WTC11 (cell line): ENCODE measurements around the gene ELMO3. TPM values are rescaled to one million over a fixed set of nuclear protein-coding genes. Genes with fewer than 3 reads are reported as not detected.

ENCODE experiments used
- ATAC-seq: fragments of 200-7000 bp; cut with Tn5 transposase; 2 replicates; pipeline ENCODE4 v1.10.0; 2021; ENCODE audit warnings: mild to moderate bottlenecking, moderate library complexity
- CTCF ChIA-PET: fragments of 300-600 bp; sonication (Branson Sonifier 250); formaldehyde crosslinking; loops from one replicate; lab custom pipeline; 2021; ENCODE audit warnings: antibody characterized with exemption; lab: Charles Lee
- POLR2A ChIA-PET: fragments of 350-600 bp; sonication (Branson Sonifier 250); formaldehyde crosslinking; loops from one replicate; lab custom pipeline; 2021; ENCODE audit warnings: antibody characterized with exemption; lab: Charles Lee
- DNase-seq: peaks from one replicate; pipeline ENCODE4 v3.0.0; 2021; ENCODE audit warnings: low spot score
- H3K27ac Mint-ChIP-seq: 2 replicates; pipeline ENCODE4 v1.8.0; 2021; ENCODE audit warnings: mixed read lengths
- H3K27me3 Mint-ChIP-seq: 2 replicates; pipeline ENCODE4 v1.8.0; 2021; ENCODE audit warnings: low read depth, mild to moderate bottlenecking, moderate library complexity, mixed read lengths
- H3K36me3 Mint-ChIP-seq: 2 replicates; pipeline ENCODE4 v1.8.0; 2021; ENCODE audit warnings: mixed read lengths
- H3K4me1 Mint-ChIP-seq: 2 replicates; pipeline ENCODE4 v1.8.0; 2022; ENCODE audit warnings: mixed read lengths
- H3K4me3 Mint-ChIP-seq: 2 replicates; pipeline ENCODE4 v1.8.0; 2021; ENCODE audit warnings: mild to moderate bottlenecking, moderate library complexity, mixed read lengths
- H3K9me3 Mint-ChIP-seq: 2 replicates; pipeline ENCODE4 v1.8.0; 2021; ENCODE audit warnings: mixed read lengths
- EMX1 ChIP-seq: fragments of 250-450 bp; sonication (Bioruptor Pico); IDR thresholded peaks from 2 replicates; pipeline ENCODE4 v1.8.0; 2021; ENCODE audit warnings: mild to moderate bottlenecking
- RORB ChIP-seq: fragments of 250-450 bp; sonication (Bioruptor Pico); IDR thresholded peaks from 2 replicates; pipeline ENCODE4 v1.9.0; 2021; ENCODE audit warnings: mild to moderate bottlenecking
- ZNF121 ChIP-seq: sonication (generic); formaldehyde crosslinking; IDR thresholded peaks from 2 replicates; pipeline ENCODE4 v1.8.0; 2023; ENCODE audit warnings: missing genetic modification reagents
- ZNF423 ChIP-seq: fragments of 250-450 bp; sonication (Bioruptor Pico); IDR thresholded peaks from 2 replicates; pipeline ENCODE4 v2.1.2; 2022; ENCODE audit warnings: mild to moderate bottlenecking, moderate library complexity
- ZNF671 ChIP-seq: fragments of 250-450 bp; sonication (Bioruptor Pico); IDR thresholded peaks from 2 replicates; pipeline ENCODE4 v1.8.0; 2021; ENCODE audit warnings: mild to moderate bottlenecking
- total RNA-seq: library from RNA; stranded (reverse); gene quantifications from 3 replicates; pipeline ENCODE4 v1.2.3, GENCODE V29; 2021
- TF ChIP-seq, protein P1 (sequence below): sonication (generic); formaldehyde crosslinking; IDR thresholded peaks from 2 replicates; pipeline ENCODE4 v1.8.1; 2022; ENCODE audit warnings: low read depth, missing genetic modification reagents, borderline replicate concordance
- TF ChIP-seq, protein P2 (sequence below): sonication (generic); formaldehyde crosslinking; conservative IDR thresholded peaks from 2 replicates; pipeline ENCODE4 v1.8.1; 2022; ENCODE audit warnings: mild to moderate bottlenecking, missing genetic modification reagents
- TF ChIP-seq, protein P3 (sequence below): sonication (generic); formaldehyde crosslinking; IDR thresholded peaks from 2 replicates; pipeline ENCODE4 v1.8.1; 2023; ENCODE audit warnings: mild to moderate bottlenecking, missing genetic modification reagents
- TF ChIP-seq, protein P4 (sequence below): sonication (generic); formaldehyde crosslinking; IDR thresholded peaks from 2 replicates; pipeline ENCODE4 v1.8.0; 2023; ENCODE audit warnings: mild to moderate bottlenecking, missing genetic modification reagents
- TF ChIP-seq, protein P5 (sequence below): fragments of 250-450 bp; sonication (Bioruptor Pico); IDR thresholded peaks from 2 replicates; pipeline ENCODE4 v2.1.2; 2022; ENCODE audit warnings: mild to moderate bottlenecking, moderate library complexity
- TF ChIP-seq, protein P6 (sequence below): sonication (generic); formaldehyde crosslinking; IDR thresholded peaks from 2 replicates; pipeline ENCODE4 v1.8.1; 2022; ENCODE audit warnings: low read depth, mild to moderate bottlenecking, moderate library complexity, missing genetic modification reagents, borderline replicate concordance
- TF ChIP-seq, protein P7 (sequence below): fragments of 250-450 bp; sonication (Bioruptor Pico); IDR thresholded peaks from 2 replicates; pipeline ENCODE4 v1.9.0; 2021; ENCODE audit warnings: mild to moderate bottlenecking, borderline replicate concordance

The ELMO3 gene
- total RNA-seq, 1 experiment from 2014 or later: 13.6 TPM

DNA sequence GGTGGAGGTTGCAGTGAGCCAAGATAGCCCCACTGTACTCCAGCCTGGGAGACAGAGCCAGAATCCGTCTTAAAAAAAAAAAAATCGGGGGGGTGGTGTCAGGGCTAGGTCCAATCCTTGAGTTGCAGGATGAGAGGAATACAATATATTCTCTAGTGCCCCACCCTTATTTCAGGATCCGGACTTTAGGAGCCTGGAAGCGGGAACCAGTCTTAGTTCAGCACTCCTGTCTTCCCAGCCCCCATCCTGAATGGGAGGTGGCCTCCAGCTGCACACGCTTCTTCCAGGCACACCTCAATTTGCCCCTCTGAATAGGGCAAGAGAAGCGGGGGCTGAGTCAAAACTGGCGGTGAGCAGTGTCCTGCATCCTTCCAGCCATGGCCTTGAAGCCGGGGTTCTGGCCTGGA is 46.7 kb downstream of the ELMO3 start:
- POLR2A ChIA-PET: interaction anchor here (0.7 to 3.2 kb wide), 6 partner anchors 8 to 181 kb away, joined by 3 to 26 read pairs (median 10); partner anchors contain the start of gene TMEM208
- peaks cover 43% of the 10 kb centered on the region for H3K4me1 Mint-ChIP-seq
- H3K4me3 Mint-ChIP-seq: peak overlapping the region; percentile 89
- CTCF ChIA-PET: interaction anchor here (1.1 to 4.8 kb wide), 21 partner anchors 9 to 283 kb away, joined by 3 to 57 read pairs (median 11); partner anchors contain the start of genes ELMO3, KCTD19, LRRC36 and RIPOR1
- DNase-seq: no peak
- no peaks in the 10 kb centered on the region for H3K36me3 Mint-ChIP-seq
- TF ChIP-seq, protein P1, sequence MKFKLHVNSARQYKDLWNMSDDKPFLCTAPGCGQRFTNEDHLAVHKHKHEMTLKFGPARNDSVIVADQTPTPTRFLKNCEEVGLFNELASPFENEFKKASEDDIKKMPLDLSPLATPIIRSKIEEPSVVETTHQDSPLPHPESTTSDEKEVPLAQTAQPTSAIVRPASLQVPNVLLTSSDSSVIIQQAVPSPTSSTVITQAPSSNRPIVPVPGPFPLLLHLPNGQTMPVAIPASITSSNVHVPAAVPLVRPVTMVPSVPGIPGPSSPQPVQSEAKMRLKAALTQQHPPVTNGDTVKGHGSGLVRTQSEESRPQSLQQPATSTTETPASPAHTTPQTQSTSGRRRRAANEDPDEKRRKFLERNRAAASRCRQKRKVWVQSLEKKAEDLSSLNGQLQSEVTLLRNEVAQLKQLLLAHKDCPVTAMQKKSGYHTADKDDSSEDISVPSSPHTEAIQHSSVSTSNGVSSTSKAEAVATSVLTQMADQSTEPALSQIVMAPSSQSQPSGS (CRISPR knock-in tag): no peak
- TF ChIP-seq, protein P2, sequence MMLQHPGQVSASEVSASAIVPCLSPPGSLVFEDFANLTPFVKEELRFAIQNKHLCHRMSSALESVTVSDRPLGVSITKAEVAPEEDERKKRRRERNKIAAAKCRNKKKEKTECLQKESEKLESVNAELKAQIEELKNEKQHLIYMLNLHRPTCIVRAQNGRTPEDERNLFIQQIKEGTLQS (CRISPR knock-in tag): no peak
- H3K27me3 Mint-ChIP-seq: peaks cover 30% of the 10 kb centered on the region
- ATAC-seq: no peak
- no peaks in the 10 kb centered on the region for H3K9me3 Mint-ChIP-seq
- no peak overlapping the region for H3K27ac Mint-ChIP-seq

DNA sequence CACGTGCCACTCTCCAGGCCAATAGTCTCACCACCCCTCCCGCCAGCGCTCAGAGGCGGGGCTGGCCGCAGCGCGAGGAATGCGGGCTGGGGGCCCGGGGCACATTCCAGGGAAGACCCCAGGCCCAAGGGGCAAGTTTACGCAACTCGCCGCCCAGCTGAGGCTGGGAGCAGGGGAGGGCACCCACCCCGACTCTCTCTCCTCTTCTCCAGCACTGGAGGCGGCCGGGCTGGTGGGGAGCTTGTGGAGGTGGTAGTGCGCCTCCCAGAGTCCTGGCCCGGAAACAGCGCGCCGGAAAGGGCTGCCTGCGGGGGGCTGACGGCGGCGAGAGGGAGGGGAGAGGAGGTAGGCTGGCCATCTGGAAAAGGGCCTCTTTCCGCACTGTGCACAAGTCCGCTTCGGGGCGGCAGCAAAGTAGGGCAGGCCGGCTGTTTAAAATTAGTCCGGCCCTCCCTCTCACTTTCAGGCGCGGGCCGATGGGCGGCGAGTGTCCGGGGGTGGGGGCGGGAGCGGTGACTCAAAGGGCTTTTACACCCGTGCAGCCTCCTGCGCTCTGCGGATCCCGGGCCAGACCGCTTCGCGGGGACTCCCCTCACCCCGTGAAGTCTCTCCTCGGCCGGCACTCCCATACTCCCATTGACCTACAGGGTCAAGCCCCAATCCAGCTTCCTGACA is 47.3 kb downstream of the ELMO3 start:
- ChIA-PET CTCF (interaction anchor here (0.5 to 5.0 kb wide), 47 partner anchors 8 to 301 kb away, joined by 3 to 57 read pairs (median 5); partner anchors contain the start of genes ATP6V0D1, B3GNT9, CES3 and ELMO3), POLR2A (interaction anchor here (0.6 to 3.2 kb wide), 8 partner anchors 9 to 197 kb away, joined by 3 to 26 read pairs (median 6); partner anchors contain the start of gene TMEM208)
- Mint-ChIP-seq H3K9me3 (no peaks in the 10 kb centered on the region), H3K27ac (peak overlapping the region; percentile 85), H3K4me3 (peak overlapping the region; percentile 89), H3K27me3 (peaks cover 34% of the 10 kb centered on the region), H3K36me3 (no peaks in the 10 kb centered on the region), H3K4me1 (peaks cover 41% of the 10 kb centered on the region)
- DNase-seq (peak; percentile 87), ATAC-seq (peak; percentile 50)
- TF ChIP-seq, protein P3, sequence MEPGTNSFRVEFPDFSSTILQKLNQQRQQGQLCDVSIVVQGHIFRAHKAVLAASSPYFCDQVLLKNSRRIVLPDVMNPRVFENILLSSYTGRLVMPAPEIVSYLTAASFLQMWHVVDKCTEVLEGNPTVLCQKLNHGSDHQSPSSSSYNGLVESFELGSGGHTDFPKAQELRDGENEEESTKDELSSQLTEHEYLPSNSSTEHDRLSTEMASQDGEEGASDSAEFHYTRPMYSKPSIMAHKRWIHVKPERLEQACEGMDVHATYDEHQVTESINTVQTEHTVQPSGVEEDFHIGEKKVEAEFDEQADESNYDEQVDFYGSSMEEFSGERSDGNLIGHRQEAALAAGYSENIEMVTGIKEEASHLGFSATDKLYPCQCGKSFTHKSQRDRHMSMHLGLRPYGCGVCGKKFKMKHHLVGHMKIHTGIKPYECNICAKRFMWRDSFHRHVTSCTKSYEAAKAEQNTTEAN (CRISPR knock-in tag): no peak
- TF ChIP-seq, protein P4, sequence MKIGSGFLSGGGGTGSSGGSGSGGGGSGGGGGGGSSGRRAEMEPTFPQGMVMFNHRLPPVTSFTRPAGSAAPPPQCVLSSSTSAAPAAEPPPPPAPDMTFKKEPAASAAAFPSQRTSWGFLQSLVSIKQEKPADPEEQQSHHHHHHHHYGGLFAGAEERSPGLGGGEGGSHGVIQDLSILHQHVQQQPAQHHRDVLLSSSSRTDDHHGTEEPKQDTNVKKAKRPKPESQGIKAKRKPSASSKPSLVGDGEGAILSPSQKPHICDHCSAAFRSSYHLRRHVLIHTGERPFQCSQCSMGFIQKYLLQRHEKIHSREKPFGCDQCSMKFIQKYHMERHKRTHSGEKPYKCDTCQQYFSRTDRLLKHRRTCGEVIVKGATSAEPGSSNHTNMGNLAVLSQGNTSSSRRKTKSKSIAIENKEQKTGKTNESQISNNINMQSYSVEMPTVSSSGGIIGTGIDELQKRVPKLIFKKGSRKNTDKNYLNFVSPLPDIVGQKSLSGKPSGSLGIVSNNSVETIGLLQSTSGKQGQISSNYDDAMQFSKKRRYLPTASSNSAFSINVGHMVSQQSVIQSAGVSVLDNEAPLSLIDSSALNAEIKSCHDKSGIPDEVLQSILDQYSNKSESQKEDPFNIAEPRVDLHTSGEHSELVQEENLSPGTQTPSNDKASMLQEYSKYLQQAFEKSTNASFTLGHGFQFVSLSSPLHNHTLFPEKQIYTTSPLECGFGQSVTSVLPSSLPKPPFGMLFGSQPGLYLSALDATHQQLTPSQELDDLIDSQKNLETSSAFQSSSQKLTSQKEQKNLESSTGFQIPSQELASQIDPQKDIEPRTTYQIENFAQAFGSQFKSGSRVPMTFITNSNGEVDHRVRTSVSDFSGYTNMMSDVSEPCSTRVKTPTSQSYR (CRISPR knock-in tag): peak; percentile 82; the same call in 1 of the 2 replicates
- TF ChIP-seq RORB: no peak
- no peak for TF ChIP-seq ZNF121 (CRISPR knock-in tag)
- TF ChIP-seq, protein P1 (CRISPR knock-in tag): no peak
- TF ChIP-seq, protein P5, sequence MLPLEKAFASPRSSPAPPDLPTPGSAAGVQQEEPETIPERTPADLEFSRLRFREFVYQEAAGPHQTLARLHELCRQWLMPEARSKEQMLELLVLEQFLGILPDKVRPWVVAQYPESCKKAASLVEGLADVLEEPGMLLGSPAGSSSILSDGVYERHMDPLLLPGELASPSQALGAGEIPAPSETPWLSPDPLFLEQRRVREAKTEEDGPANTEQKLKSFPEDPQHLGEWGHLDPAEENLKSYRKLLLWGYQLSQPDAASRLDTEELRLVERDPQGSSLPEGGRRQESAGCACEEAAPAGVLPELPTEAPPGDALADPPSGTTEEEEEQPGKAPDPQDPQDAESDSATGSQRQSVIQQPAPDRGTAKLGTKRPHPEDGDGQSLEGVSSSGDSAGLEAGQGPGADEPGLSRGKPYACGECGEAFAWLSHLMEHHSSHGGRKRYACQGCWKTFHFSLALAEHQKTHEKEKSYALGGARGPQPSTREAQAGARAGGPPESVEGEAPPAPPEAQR (CRISPR knock-in tag): no peak
- no peak for TF ChIP-seq ZNF671 (CRISPR knock-in tag)
- TF ChIP-seq, protein P6, sequence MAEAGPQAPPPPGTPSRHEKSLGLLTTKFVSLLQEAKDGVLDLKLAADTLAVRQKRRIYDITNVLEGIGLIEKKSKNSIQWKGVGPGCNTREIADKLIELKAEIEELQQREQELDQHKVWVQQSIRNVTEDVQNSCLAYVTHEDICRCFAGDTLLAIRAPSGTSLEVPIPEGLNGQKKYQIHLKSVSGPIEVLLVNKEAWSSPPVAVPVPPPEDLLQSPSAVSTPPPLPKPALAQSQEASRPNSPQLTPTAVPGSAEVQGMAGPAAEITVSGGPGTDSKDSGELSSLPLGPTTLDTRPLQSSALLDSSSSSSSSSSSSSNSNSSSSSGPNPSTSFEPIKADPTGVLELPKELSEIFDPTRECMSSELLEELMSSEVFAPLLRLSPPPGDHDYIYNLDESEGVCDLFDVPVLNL (CRISPR knock-in tag): no peak
- TF ChIP-seq, protein P7, sequence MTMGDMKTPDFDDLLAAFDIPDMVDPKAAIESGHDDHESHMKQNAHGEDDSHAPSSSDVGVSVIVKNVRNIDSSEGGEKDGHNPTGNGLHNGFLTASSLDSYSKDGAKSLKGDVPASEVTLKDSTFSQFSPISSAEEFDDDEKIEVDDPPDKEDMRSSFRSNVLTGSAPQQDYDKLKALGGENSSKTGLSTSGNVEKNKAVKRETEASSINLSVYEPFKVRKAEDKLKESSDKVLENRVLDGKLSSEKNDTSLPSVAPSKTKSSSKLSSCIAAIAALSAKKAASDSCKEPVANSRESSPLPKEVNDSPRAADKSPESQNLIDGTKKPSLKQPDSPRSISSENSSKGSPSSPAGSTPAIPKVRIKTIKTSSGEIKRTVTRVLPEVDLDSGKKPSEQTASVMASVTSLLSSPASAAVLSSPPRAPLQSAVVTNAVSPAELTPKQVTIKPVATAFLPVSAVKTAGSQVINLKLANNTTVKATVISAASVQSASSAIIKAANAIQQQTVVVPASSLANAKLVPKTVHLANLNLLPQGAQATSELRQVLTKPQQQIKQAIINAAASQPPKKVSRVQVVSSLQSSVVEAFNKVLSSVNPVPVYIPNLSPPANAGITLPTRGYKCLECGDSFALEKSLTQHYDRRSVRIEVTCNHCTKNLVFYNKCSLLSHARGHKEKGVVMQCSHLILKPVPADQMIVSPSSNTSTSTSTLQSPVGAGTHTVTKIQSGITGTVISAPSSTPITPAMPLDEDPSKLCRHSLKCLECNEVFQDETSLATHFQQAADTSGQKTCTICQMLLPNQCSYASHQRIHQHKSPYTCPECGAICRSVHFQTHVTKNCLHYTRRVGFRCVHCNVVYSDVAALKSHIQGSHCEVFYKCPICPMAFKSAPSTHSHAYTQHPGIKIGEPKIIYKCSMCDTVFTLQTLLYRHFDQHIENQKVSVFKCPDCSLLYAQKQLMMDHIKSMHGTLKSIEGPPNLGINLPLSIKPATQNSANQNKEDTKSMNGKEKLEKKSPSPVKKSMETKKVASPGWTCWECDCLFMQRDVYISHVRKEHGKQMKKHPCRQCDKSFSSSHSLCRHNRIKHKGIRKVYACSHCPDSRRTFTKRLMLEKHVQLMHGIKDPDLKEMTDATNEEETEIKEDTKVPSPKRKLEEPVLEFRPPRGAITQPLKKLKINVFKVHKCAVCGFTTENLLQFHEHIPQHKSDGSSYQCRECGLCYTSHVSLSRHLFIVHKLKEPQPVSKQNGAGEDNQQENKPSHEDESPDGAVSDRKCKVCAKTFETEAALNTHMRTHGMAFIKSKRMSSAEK (CRISPR knock-in tag): no peak
- no peak for TF ChIP-seq EMX1
- peak; percentile 65 for TF ChIP-seq ZNF423 (CRISPR knock-in tag)
